Panc1 (cell line): ENCODE results near the gene KNTC1. TPM values are rescaled to one million over a fixed set of nuclear protein-coding genes. Genes with fewer than 3 reads are reported as not detected.

ENCODE experiments used
- ATAC-seq: fragments of 200-7000 bp; cut with Tn5 transposase; 2 replicates; pipeline ENCODE4 v1.9.1; 2020; ENCODE audit warnings: mild to moderate bottlenecking, moderate library complexity
- BruUV-seq: library from RNA; stranded (reverse); fragments of 400-500 nt; replicated peaks from 2 replicates; lab custom pipeline; 2021; lab: Mats Ljungman, UMichigan
- CTCF ChIA-PET: fragments of 300-600 bp; sonication (Branson Sonifier 250); formaldehyde crosslinking; loops from one replicate; lab custom pipeline; 2022; ENCODE audit warnings: antibody characterized with exemption; lab: Charles Lee
- POLR2A ChIA-PET: fragments of 300-600 bp; sonication (Branson Sonifier 250); formaldehyde crosslinking; loops from one replicate; lab custom pipeline; 2022; ENCODE audit warnings: antibody characterized with exemption; lab: Charles Lee
- DNase-seq: peaks from one replicate; pipeline ENCODE4 v3.0.0-alpha.2; 2010; ENCODE audit warnings: low read depth, low spot score
- H3K27ac ChIP-seq: 2 replicates; pipeline ENCODE4 v1.5.1; 2011; ENCODE audit warnings: mild to moderate bottlenecking, low read length, inconsistent platforms
- H3K27me3 ChIP-seq: fragments of 200-500 bp; sonication (Bioruptor generic); 2 replicates; pipeline ENCODE4 v1.6.0; 2014; ENCODE audit warnings: low read length, inconsistent platforms; ENCODE audit not compliant: control insufficient read depth, insufficient read depth
- H3K36me3 ChIP-seq: fragments of 200-500 bp; sonication (Bioruptor generic); 2 replicates; pipeline ENCODE4 v1.5.1; 2014; ENCODE audit warnings: inconsistent platforms, mild to moderate bottlenecking, low read length, moderate library complexity; ENCODE audit not compliant: control insufficient read depth, insufficient read depth
- H3K4me1 ChIP-seq: 2 replicates; pipeline ENCODE4 v1.5.1; 2011; ENCODE audit warnings: inconsistent platforms, mild to moderate bottlenecking, low read length, moderate library complexity; ENCODE audit not compliant: control insufficient read depth, insufficient read depth
- H3K4me3 ChIP-seq, 2 experiments: 2 replicates each; pipeline ENCODE4 v1.5.1; 2011 to 2012; ENCODE audit warnings: low read depth in 2 of 2, low read length in 2 of 2, mild to moderate bottlenecking in 2 of 2, inconsistent platforms in 1 of 2, moderate library complexity in 1 of 2
- H3K9me3 ChIP-seq: fragments of 200-500 bp; sonication (Bioruptor generic); 2 replicates; pipeline ENCODE4 v1.5.1; 2014; ENCODE audit warnings: low read depth, mild to moderate bottlenecking, inconsistent platforms, low read length, moderate library complexity; ENCODE audit not compliant: control insufficient read depth, insufficient read depth
- CTCF ChIP-seq: fragments of 450-650 bp; IDR thresholded peaks from 2 replicates; pipeline ENCODE4 v1.5.1; 2017; ENCODE audit warnings: mild to moderate bottlenecking
- POLR2AphosphoS5 ChIP-seq: IDR thresholded peaks from 2 replicates; pipeline ENCODE4 v1.6.1; 2012; ENCODE audit warnings: mild to moderate bottlenecking, low read depth, low read length, moderate library complexity
- REST ChIP-seq, 2 experiments: IDR thresholded peaks; 2 replicates each; pipeline ENCODE4 v1.6.1; 2011 to 2012; ENCODE audit warnings: low read depth in 2 of 2, control low read depth in 1 of 2, low read length in 1 of 2, mild to moderate bottlenecking in 1 of 2, moderate library complexity in 1 of 2; ENCODE audit not compliant: insufficient read depth in 1 of 2
- SIN3A ChIP-seq: IDR thresholded peaks from 2 replicates; pipeline ENCODE4 v1.6.1; 2012; ENCODE audit warnings: low read depth, mild to moderate bottlenecking, low read length, moderate library complexity, borderline replicate concordance; ENCODE audit not compliant: insufficient read depth
- TCF7L2 ChIP-seq: IDR thresholded peaks from 2 replicates; pipeline ENCODE4 v1.6.1; 2011; ENCODE audit warnings: mild to moderate bottlenecking, low read depth, low read length, inconsistent platforms
- in situ Hi-C: cut with HindIII; loops from 2 replicates; pipeline ENCODE4 v1.10.0; 2016; ENCODE audit warnings: low sequenced_read_pairs, low pct_unique_long_range_greater_than_20kb
- intact Hi-C: fragments of 100-400 bp; cut with micrococcal nuclease; formaldehyde crosslinking; loops from one replicate; pipeline ENCODE4 v1.10.0; 2022; ENCODE audit not compliant: unreplicated experiment
- total RNA-seq: library from RNA; stranded (reverse); gene quantifications from one replicate; pipeline ENCODE4 v1.2.1, GENCODE V29; 2021; ENCODE audit not compliant: unreplicated experiment

Gene KNTC1
- total RNA-seq, 1 experiment from 2014 or later: 53.9 TPM

- H3K4me3 ChIP-seq: no peak overlapping the region
- no peak for ATAC-seq
- intact Hi-C loops: no loop called here
- ChIA-PET CTCF (no interaction called here), POLR2A (no interaction called here)
- no peaks in the 10 kb centered on the region for H3K27me3 ChIP-seq
- H3K4me1 ChIP-seq: no peaks in the 10 kb centered on the region
- in situ Hi-C loops: loop anchor here (5.0 kb wide), 1 partner anchor 78 kb away; no protein-coding TSS in a partner anchor
- no peak overlapping the region for H3K27ac ChIP-seq
- BruUV-seq: no TSS peak
- DNase-seq: no peak
- TF ChIP-seq CTCF (no peak), TCF7L2 (no peak), SIN3A (no peak), REST (IDR thresholded peaks at IDR 0.05; ENCODE audit: insufficient read depth in 1 of 2, low read depth in 2 of 2, low read length in 1 of 2) (no peak), POLR2AphosphoS5 (no peak)
- H3K9me3 ChIP-seq: no peaks in the 10 kb centered on the region
- peaks cover 26% of the 10 kb centered on the region for H3K36me3 ChIP-seq
Measured at GRCh38 chr12:122544537-122544936, 17.5 kb downstream of the KNTC1 start.

- BruUV-seq: no TSS peak
- Histone ChIP-seq H3K4me3 (no peak overlapping the region), H3K27me3 (no peaks in the 10 kb centered on the region), H3K9me3 (no peaks in the 10 kb centered on the region), H3K27ac (no peak overlapping the region), H3K36me3 (peaks cover 38% of the 10 kb centered on the region), H3K4me1 (no peaks in the 10 kb centered on the region)
- intact Hi-C loops (no loop called here), in situ Hi-C loops (no loop called here)
- TF ChIP-seq TCF7L2: no peak
- TF ChIP-seq POLR2AphosphoS5: no peak
- no peak for TF ChIP-seq REST (IDR thresholded peaks at IDR 0.05; ENCODE audit: insufficient read depth in 1 of 2, low read depth in 2 of 2, low read length in 1 of 2)
- TF ChIP-seq SIN3A: no peak
- no peak for TF ChIP-seq CTCF
- no peak for ATAC-seq
- ChIA-PET CTCF (interaction anchor here (0.7 kb wide), 1 partner anchor 146 kb away, joined by 7 read pairs; no protein-coding TSS in a partner anchor), POLR2A (no interaction called here)
- no peak for DNase-seq
Measured at GRCh38 chr12:122545855-122546254, 18.8 kb downstream of the KNTC1 start.
